ENCODE measurements around the gene RNF182. TPM values are rescaled to one million over a fixed set of nuclear protein-coding genes. Genes with fewer than 3 reads are reported as not detected.

RNF182 gene
- total RNA-seq, 5 donors from 2014 or later (not counting 1 experiment from before 2014, with no cell fraction given) = 0.16 to 0.49 (median 0.18) TPM; not detected in 2

DNA sequence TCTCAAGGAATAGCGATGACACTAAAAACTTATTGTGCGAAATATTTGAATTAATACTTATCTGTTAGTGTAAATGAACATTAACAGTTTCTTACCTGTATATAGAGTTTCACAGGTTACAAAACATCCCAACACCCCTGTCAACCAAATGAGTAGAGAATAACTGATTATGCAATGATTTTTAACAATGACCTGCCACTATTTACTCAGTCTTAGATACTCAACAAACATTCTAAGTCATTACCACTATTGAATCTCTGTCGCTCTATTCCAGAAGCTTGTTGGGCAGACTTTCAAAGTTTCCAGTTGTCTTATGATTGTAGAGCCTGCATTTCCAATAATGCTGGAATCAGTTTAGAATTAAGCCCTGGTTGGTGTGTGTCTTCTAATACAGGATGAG lies 85.5 kb downstream of the RNF182 start:
- no peaks in the 10 kb centered on the region for H3K9me3 Mint-ChIP-seq
- no peak for ATAC-seq (replicated peaks in 1 of 4)
- ChIA-PET CTCF (interaction anchor here in 1 of 2 donors (0.6 kb wide), 1 partner anchor 113 kb away, joined by 3 read pairs; no protein-coding TSS in a partner anchor), POLR2A (no interaction called here)
- H3K4me3 Mint-ChIP-seq = no peak overlapping the region
- peaks cover 21 to 22% of the 10 kb centered on the region in 2 donors for H3K27me3 Mint-ChIP-seq
- Histone ChIP-seq H3K4me3 (ENCODE audit: control insufficient read depth in 1 of 2, extremely low read depth in 1 of 2, low read length in 1 of 2) (no peak overlapping the region), H3K36me3 (ENCODE audit: control insufficient read depth in 2 of 2, extremely low read depth in 1 of 2, insufficient read depth in 1 of 2, low read length in 1 of 2) (no peaks in the 10 kb centered on the region), H3K27me3 (replicated peaks in 1 of 2; ENCODE audit: control insufficient read depth in 2 of 2, extremely low read depth in 1 of 2, insufficient read depth in 2 of 2, low read length in 1 of 2) (peaks cover 2 to 17% of the 10 kb centered on the region in 2 experiments), H3K4me1 (ENCODE audit: control insufficient read depth in 1 of 2, extremely low read depth in 1 of 2, insufficient read depth in 2 of 2, low read length in 2 of 2) (no peaks in the 10 kb centered on the region), H3K27ac (ENCODE audit: low read length) (no peak overlapping the region), H3K9me3 (no peaks in the 10 kb centered on the region)
- WGBS (ENCODE audit: insufficient coverage) = no CpG with 5 or more reads among the region's 3 CpGs
- H3K36me3 Mint-ChIP-seq = no peaks in the 10 kb centered on the region
- DNase-seq = no peak
- H3K27ac Mint-ChIP-seq = no peak overlapping the region
- no peaks in the 10 kb centered on the region for H3K4me1 Mint-ChIP-seq

- H3K27me3 ChIP-seq (replicated peaks in 1 of 2; ENCODE audit: control insufficient read depth in 2 of 2, extremely low read depth in 1 of 2, insufficient read depth in 2 of 2, low read length in 1 of 2) = peaks cover 0 to 25% of the 10 kb centered on the region in 2 experiments
- H3K27me3 Mint-ChIP-seq = peaks cover 17 to 18% of the 10 kb centered on the region in 2 donors
- H3K9me3 ChIP-seq = no peaks in the 10 kb centered on the region
- H3K4me3 Mint-ChIP-seq = no peak overlapping the region
- H3K9me3 Mint-ChIP-seq = no peaks in the 10 kb centered on the region
- no peak overlapping the region for H3K27ac Mint-ChIP-seq
- no peak overlapping the region for H3K4me3 ChIP-seq (ENCODE audit: control insufficient read depth in 1 of 2, extremely low read depth in 1 of 2, low read length in 1 of 2)
- ATAC-seq (replicated peaks in 1 of 4) (no peak), DNase-seq (no peak)
- H3K4me1 Mint-ChIP-seq = no peaks in the 10 kb centered on the region
- no peaks in the 10 kb centered on the region for H3K36me3 Mint-ChIP-seq
- ChIA-PET POLR2A (interaction anchor here in 1 of 2 donors (0.6 to 0.7 kb wide), 2 partner anchors 26 to 1680 kb away, joined by 3 to 8 read pairs; no protein-coding TSS in a partner anchor), CTCF (no interaction called here)
- WGBS (ENCODE audit: insufficient coverage) = no CpG with 5 or more reads among the region's 5 CpGs
- H3K27ac ChIP-seq (ENCODE audit: low read length) = no peak overlapping the region
- H3K4me1 ChIP-seq (ENCODE audit: control insufficient read depth in 1 of 2, extremely low read depth in 1 of 2, insufficient read depth in 2 of 2, low read length in 2 of 2) = no peaks in the 10 kb centered on the region
- H3K36me3 ChIP-seq (ENCODE audit: control insufficient read depth in 2 of 2, extremely low read depth in 1 of 2, insufficient read depth in 1 of 2, low read length in 1 of 2) = no peaks in the 10 kb centered on the region
Observed at GRCh38 chr6:14012313-14013030, 87.7 kb downstream of the RNF182 start.

DNA sequence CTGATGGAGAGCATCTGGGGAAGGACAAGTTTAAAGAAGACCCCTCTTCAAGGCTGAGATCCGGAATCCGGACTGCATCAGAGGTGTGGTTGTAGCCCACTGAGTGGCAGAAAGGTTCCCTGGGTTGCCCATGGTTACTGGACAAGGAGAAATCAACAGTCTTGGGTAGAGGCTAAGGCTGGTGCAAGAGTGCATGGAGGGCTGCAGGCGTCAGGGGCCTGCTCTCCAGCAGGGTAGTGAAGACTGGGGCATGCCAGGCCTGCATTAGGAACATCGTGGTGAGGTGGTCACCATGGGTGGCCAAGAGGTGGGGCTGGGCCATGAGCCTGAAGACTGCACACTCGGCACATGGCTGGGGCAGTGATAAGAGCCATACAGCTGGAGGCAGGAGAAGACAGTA lies 91.2 kb downstream of the RNF182 start:
- Histone ChIP-seq H3K9me3 (no peaks in the 10 kb centered on the region), H3K4me3 (ENCODE audit: control insufficient read depth in 1 of 2, extremely low read depth in 1 of 2, low read length in 1 of 2) (no peak overlapping the region), H3K36me3 (ENCODE audit: control insufficient read depth in 2 of 2, extremely low read depth in 1 of 2, insufficient read depth in 1 of 2, low read length in 1 of 2) (no peaks in the 10 kb centered on the region), H3K27me3 (replicated peaks in 1 of 2; ENCODE audit: control insufficient read depth in 2 of 2, extremely low read depth in 1 of 2, insufficient read depth in 2 of 2, low read length in 1 of 2) (peaks cover 0 to 21% of the 10 kb centered on the region in 2 experiments), H3K4me1 (ENCODE audit: control insufficient read depth in 1 of 2, extremely low read depth in 1 of 2, insufficient read depth in 2 of 2, low read length in 2 of 2) (no peaks in the 10 kb centered on the region), H3K27ac (ENCODE audit: low read length) (no peak overlapping the region)
- H3K36me3 Mint-ChIP-seq = no peaks in the 10 kb centered on the region
- H3K9me3 Mint-ChIP-seq = no peaks in the 10 kb centered on the region
- peaks cover 13 to 15% of the 10 kb centered on the region in 2 donors for H3K27me3 Mint-ChIP-seq
- H3K4me1 Mint-ChIP-seq = no peaks in the 10 kb centered on the region
- no peak overlapping the region for H3K27ac Mint-ChIP-seq
- WGBS (ENCODE audit: insufficient coverage) = 82% methylated on average over 4 of the region's 5 CpGs
- no peak for ATAC-seq (replicated peaks in 1 of 4)
- H3K4me3 Mint-ChIP-seq = no peak overlapping the region
- DNase-seq = no peak
- CTCF ChIA-PET = no interaction called here
- POLR2A ChIA-PET = no interaction called here

DNA sequence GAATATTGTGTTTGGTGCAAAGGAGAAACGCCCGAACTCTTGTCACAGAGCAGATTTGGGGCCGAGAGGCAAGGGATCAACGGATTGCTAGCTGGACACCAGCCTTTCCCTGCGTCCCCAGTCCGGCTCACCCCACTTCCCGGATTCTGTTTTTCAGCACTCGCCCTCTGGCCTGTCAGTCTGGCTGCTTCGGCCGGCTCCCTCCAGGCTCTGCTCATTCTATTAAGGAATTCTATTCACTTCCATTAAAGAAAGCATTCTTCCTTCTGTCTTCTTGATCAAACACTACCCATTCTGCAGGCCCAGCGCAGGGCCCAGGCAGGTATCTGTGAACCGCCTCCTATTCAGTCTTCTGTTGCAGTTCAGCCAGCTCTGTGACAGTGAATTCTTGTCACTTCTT lies 91.7 kb downstream of the RNF182 start:
- H3K4me3 Mint-ChIP-seq = no peak overlapping the region
- no peak overlapping the region for H3K27ac ChIP-seq (ENCODE audit: low read length)
- H3K27me3 Mint-ChIP-seq = peaks cover 13 to 15% of the 10 kb centered on the region in 2 donors
- H3K4me3 ChIP-seq (ENCODE audit: control insufficient read depth in 1 of 2, extremely low read depth in 1 of 2, low read length in 1 of 2) = no peak overlapping the region
- H3K36me3 ChIP-seq (ENCODE audit: control insufficient read depth in 2 of 2, extremely low read depth in 1 of 2, insufficient read depth in 1 of 2, low read length in 1 of 2) = no peaks in the 10 kb centered on the region
- ChIA-PET POLR2A (no interaction called here), CTCF (no interaction called here)
- H3K36me3 Mint-ChIP-seq = no peaks in the 10 kb centered on the region
- DNase-seq (no peak), ATAC-seq (replicated peaks in 1 of 4) (no peak)
- peaks cover 0 to 19% of the 10 kb centered on the region in 2 experiments for H3K27me3 ChIP-seq (replicated peaks in 1 of 2; ENCODE audit: control insufficient read depth in 2 of 2, extremely low read depth in 1 of 2, insufficient read depth in 2 of 2, low read length in 1 of 2)
- WGBS (ENCODE audit: insufficient coverage) = 96% methylated on average over 9 of the region's 12 CpGs
- no peak overlapping the region for H3K27ac Mint-ChIP-seq
- H3K9me3 ChIP-seq = no peaks in the 10 kb centered on the region
- no peaks in the 10 kb centered on the region for H3K4me1 ChIP-seq (ENCODE audit: control insufficient read depth in 1 of 2, extremely low read depth in 1 of 2, insufficient read depth in 2 of 2, low read length in 2 of 2)
- H3K4me1 Mint-ChIP-seq = no peaks in the 10 kb centered on the region
- no peaks in the 10 kb centered on the region for H3K9me3 Mint-ChIP-seq

- Mint-ChIP-seq H3K9me3 (no peaks in the 10 kb centered on the region), H3K36me3 (no peaks in the 10 kb centered on the region), H3K27me3 (peaks cover 11 to 15% of the 10 kb centered on the region in 2 donors), H3K27ac (no peak overlapping the region), H3K4me3 (no peak overlapping the region), H3K4me1 (no peaks in the 10 kb centered on the region)
- no peak for ATAC-seq (replicated peaks in 1 of 4)
- H3K4me1 ChIP-seq (ENCODE audit: control insufficient read depth in 1 of 2, extremely low read depth in 1 of 2, insufficient read depth in 2 of 2, low read length in 2 of 2) = no peaks in the 10 kb centered on the region
- no peaks in the 10 kb centered on the region for H3K36me3 ChIP-seq (ENCODE audit: control insufficient read depth in 2 of 2, extremely low read depth in 1 of 2, insufficient read depth in 1 of 2, low read length in 1 of 2)
- no peak for DNase-seq
- H3K27ac ChIP-seq (ENCODE audit: low read length) = no peak overlapping the region
- H3K4me3 ChIP-seq (ENCODE audit: control insufficient read depth in 1 of 2, extremely low read depth in 1 of 2, low read length in 1 of 2) = no peak overlapping the region
- WGBS (ENCODE audit: insufficient coverage) = 33% methylated on average over 1 of the region's 5 CpGs
- POLR2A ChIA-PET = interaction anchor here in 1 of 2 donors (0.6 kb wide), 1 partner anchor 954 kb away, joined by 3 read pairs; no protein-coding TSS in a partner anchor
- peaks cover 0 to 19% of the 10 kb centered on the region in 2 experiments for H3K27me3 ChIP-seq (replicated peaks in 1 of 2; ENCODE audit: control insufficient read depth in 2 of 2, extremely low read depth in 1 of 2, insufficient read depth in 2 of 2, low read length in 1 of 2)
- H3K9me3 ChIP-seq = no peaks in the 10 kb centered on the region
- CTCF ChIA-PET = no interaction called here
Observed at GRCh38 chr6:14016935-14017625, 92.3 kb downstream of the RNF182 start.

DNA sequence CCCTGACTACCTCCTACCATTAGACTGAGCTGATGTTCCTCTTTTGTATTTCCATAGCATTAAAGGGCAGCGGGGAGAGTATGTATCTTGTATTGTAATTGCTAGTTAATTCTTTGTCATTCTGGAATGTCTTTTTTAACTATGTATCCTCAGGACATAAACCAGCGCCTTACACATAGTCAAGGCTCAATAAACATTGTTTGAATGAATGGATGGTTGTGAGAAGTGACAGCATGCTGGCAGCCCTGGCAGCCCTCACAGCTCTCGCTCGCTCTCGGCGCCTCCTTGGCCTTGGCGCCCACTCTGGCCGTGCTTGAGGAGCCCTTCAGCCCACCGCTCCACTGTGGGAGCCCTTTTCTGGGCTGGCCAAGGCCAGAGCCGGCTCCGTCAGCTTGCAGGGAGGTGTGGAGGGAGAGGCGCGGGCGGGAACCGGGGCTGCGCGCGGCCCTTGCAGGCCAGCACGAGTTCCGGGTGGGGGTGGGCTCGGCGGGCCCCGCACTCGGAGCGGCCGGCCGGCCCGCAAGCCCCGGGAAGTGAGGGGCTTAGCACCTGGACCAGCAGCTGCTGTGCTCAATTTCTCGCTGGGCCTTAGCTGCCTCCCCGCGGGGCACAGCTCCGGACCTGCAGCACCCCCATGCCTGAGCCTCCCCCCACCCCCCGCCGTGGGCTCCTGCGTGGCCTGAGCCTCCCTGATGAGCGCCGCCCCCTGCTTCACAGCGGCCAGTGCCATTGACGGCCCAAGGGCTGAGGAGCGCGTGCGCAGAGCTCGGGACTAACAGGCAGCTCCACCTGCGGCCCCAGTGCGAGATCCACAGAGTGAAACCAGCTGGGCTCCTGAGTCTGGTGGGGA lies 93.1 kb downstream of the RNF182 start:
- peaks cover 9 to 15% of the 10 kb centered on the region in 2 donors for H3K27me3 Mint-ChIP-seq
- H3K4me1 ChIP-seq (ENCODE audit: control insufficient read depth in 1 of 2, extremely low read depth in 1 of 2, insufficient read depth in 2 of 2, low read length in 2 of 2) = no peaks in the 10 kb centered on the region
- CTCF ChIA-PET = no interaction called here
- no peaks in the 10 kb centered on the region for H3K9me3 ChIP-seq
- peaks cover 0 to 15% of the 10 kb centered on the region in 2 experiments for H3K27me3 ChIP-seq (replicated peaks in 1 of 2; ENCODE audit: control insufficient read depth in 2 of 2, extremely low read depth in 1 of 2, insufficient read depth in 2 of 2, low read length in 1 of 2)
- ATAC-seq (replicated peaks in 1 of 4) = no peak
- WGBS (ENCODE audit: insufficient coverage) = 96% methylated on average over 35 of the region's 46 CpGs
- DNase-seq = no peak
- no peak overlapping the region for H3K27ac ChIP-seq (ENCODE audit: low read length)
- no peaks in the 10 kb centered on the region for H3K9me3 Mint-ChIP-seq
- no peaks in the 10 kb centered on the region for H3K4me1 Mint-ChIP-seq
- H3K4me3 Mint-ChIP-seq = no peak overlapping the region
- POLR2A ChIA-PET = interaction anchor here in 1 of 2 donors (0.6 kb wide), 1 partner anchor 955 kb away, joined by 3 read pairs; no protein-coding TSS in a partner anchor
- no peaks in the 10 kb centered on the region for H3K36me3 ChIP-seq (ENCODE audit: control insufficient read depth in 2 of 2, extremely low read depth in 1 of 2, insufficient read depth in 1 of 2, low read length in 1 of 2)
- H3K4me3 ChIP-seq (ENCODE audit: control insufficient read depth in 1 of 2, extremely low read depth in 1 of 2, low read length in 1 of 2) = no peak overlapping the region
- H3K36me3 Mint-ChIP-seq = no peaks in the 10 kb centered on the region
- no peak overlapping the region for H3K27ac Mint-ChIP-seq

Measured in T-cell (primary cell).